Measurements from ENCODE around the gene GSN. TPM values are rescaled to one million over a fixed set of nuclear protein-coding genes. Genes with fewer than 3 reads are reported as not detected.
A peak's percentile ranks its signal among the peaks of the same experiment; 100 is the strongest.

GSN gene
- total RNA-seq, 4 donors from 2014 or later = 2,362 to 3,466 (median 3,146) TPM

GRCh38 chr9:121303456-121304451 is 35.8 kb downstream of the GSN start:
- no peak for ATAC-seq
- Histone ChIP-seq H3K4me1 (peaks cover 14 to 96% (median 58%) of the 10 kb centered on the region in 3 donors), H3K4me3 (peak overlapping the region; percentile 0 to 77), H3K27ac (peak overlapping the region; percentile 49 to 97 (median 84)), H3K9me3 (no peaks in the 10 kb centered on the region), H3K27me3 (no peaks in the 10 kb centered on the region), H3K36me3 (peaks cover 0 to 71% of the 10 kb centered on the region in 2 donors)
- TF ChIP-seq EP300 (IDR thresholded peaks at IDR 0.05) = no peak
- TF ChIP-seq POLR2AphosphoS5 (IDR thresholded peaks at IDR 0.05) = no peak
- no peak for TF ChIP-seq CTCF (IDR thresholded peaks at IDR 0.05)
- no peak for TF ChIP-seq POLR2A (IDR thresholded peaks at IDR 0.05)
- WGBS, 2 donors (ENCODE audit: low coverage in 1 of 2) = 63% methylated on average over 2 of the region's 3 CpGs; no CpG with 5 or more reads in 1 of the 2 donors

- 38% methylated on average over 1 of the region's 1 CpG; no CpG with 5 or more reads in 1 of the 2 donors for WGBS, 2 donors (ENCODE audit: low coverage in 1 of 2)
- Histone ChIP-seq H3K27me3 (no peaks in the 10 kb centered on the region), H3K4me1 (peaks cover 14 to 97% (median 53%) of the 10 kb centered on the region in 3 donors), H3K27ac (peak overlapping the region; percentile 74 to 97 (median 85)), H3K9me3 (no peaks in the 10 kb centered on the region), H3K36me3 (peaks cover 0 to 81% of the 10 kb centered on the region in 2 donors), H3K4me3 (peak overlapping the region; percentile 10 to 77)
- no peak for ATAC-seq
- no peak for TF ChIP-seq POLR2AphosphoS5 (IDR thresholded peaks at IDR 0.05)
- no peak for TF ChIP-seq POLR2A (IDR thresholded peaks at IDR 0.05)
- TF ChIP-seq EP300 (IDR thresholded peaks at IDR 0.05) = no peak
- TF ChIP-seq CTCF (IDR thresholded peaks at IDR 0.05) = no peak
These were observed 36.7 kb downstream of the GSN start for GRCh38 chr9:121304707-121305106.

- no peaks in the 10 kb centered on the region for H3K9me3 ChIP-seq
- peak overlapping the region; percentile 74 to 97 (median 85) for H3K27ac ChIP-seq
- peak; percentile 91 for TF ChIP-seq POLR2AphosphoS5 (IDR thresholded peaks at IDR 0.05)
- TF ChIP-seq EP300 (IDR thresholded peaks at IDR 0.05) = no peak
- TF ChIP-seq POLR2A (IDR thresholded peaks at IDR 0.05) = no peak
- no peak for TF ChIP-seq CTCF (IDR thresholded peaks at IDR 0.05)
- 36 to 42% methylated on average over 1 to 3 of the region's 13 CpGs for WGBS, 2 donors (ENCODE audit: low coverage in 1 of 2)
- peaks cover 14 to 96% (median 53%) of the 10 kb centered on the region in 3 donors for H3K4me1 ChIP-seq
- H3K27me3 ChIP-seq = no peaks in the 10 kb centered on the region
- peaks cover 0 to 88% of the 10 kb centered on the region in 2 donors for H3K36me3 ChIP-seq
- peak; percentile 85 for ATAC-seq
- peak overlapping the region in 1 of 2 donors; percentile 77 for H3K4me3 ChIP-seq
These were observed 37.5 kb downstream of the GSN start for GRCh38 chr9:121305269-121305994.

- H3K27me3 ChIP-seq = no peaks in the 10 kb centered on the region
- H3K36me3 ChIP-seq = peaks cover 0 to 100% of the 10 kb centered on the region in 2 donors
- peak overlapping the region in 3 of 4 donors; percentile 61 to 97 (median 94) for H3K27ac ChIP-seq
- no peaks in the 10 kb centered on the region for H3K9me3 ChIP-seq
- 100% methylated on average over 1 of the region's 2 CpGs for WGBS, 2 donors (ENCODE audit: low coverage in 1 of 2)
- no peak for ATAC-seq
- peaks cover 11 to 96% (median 33%) of the 10 kb centered on the region in 3 donors for H3K4me1 ChIP-seq
- no peak overlapping the region for H3K4me3 ChIP-seq
- TF ChIP-seq POLR2A (IDR thresholded peaks at IDR 0.05) (peak in 1 of 2 donors; percentile 5), CTCF (IDR thresholded peaks at IDR 0.05) (no peak), EP300 (IDR thresholded peaks at IDR 0.05) (no peak)
These were observed 40.0 kb downstream of the GSN start for GRCh38 chr9:121307976-121308375.

All from gastroesophageal sphincter (tissue), 4 donors.